Smooth muscle cell (in vitro differentiated cells): ENCODE results near the gene RAPGEF1. TPM values are rescaled to one million over a fixed set of nuclear protein-coding genes. Genes with fewer than 3 reads are reported as not detected.

Experiments used
- DNase-seq: peaks from one replicate; lab custom pipeline; 2025; ENCODE audit not compliant: unreplicated experiment; lab: John Stamatoyannopoulos, UW
- H2AFZ ChIP-seq: fragments of 200-600 bp; sonication (generic); 2 replicates; pipeline ENCODE4 v1.6.0; 2016; ENCODE audit warnings: antibody characterized with exemption, low read depth, mild to moderate bottlenecking
- H3F3A ChIP-seq: fragments of 200-600 bp; sonication (generic); 2 replicates; pipeline ENCODE4 v1.6.0; 2017; ENCODE audit warnings: antibody characterized with exemption, low read depth
- H3K27ac ChIP-seq: fragments of 200-600 bp; sonication (generic); 2 replicates; pipeline ENCODE4 v1.5.1; 2016; ENCODE audit warnings: low read depth, mild to moderate bottlenecking
- H3K27me3 ChIP-seq: fragments of 200-600 bp; sonication (generic); 2 replicates; pipeline ENCODE4 v1.6.1; 2016; ENCODE audit warnings: low read depth, mild to moderate bottlenecking
- H3K36me3 ChIP-seq: fragments of 200-600 bp; sonication (generic); 2 replicates; pipeline ENCODE4 v1.5.1; 2016; ENCODE audit warnings: low read depth
- H3K4me1 ChIP-seq: fragments of 200-600 bp; sonication (generic); 2 replicates; pipeline ENCODE4 v1.5.1; 2016; ENCODE audit warnings: low read depth
- H3K4me2 ChIP-seq: fragments of 200-600 bp; sonication (generic); 2 replicates; pipeline ENCODE4 v1.6.0; 2016; ENCODE audit warnings: mild to moderate bottlenecking
- H3K4me3 ChIP-seq: fragments of 200-600 bp; sonication (generic); 2 replicates; pipeline ENCODE4 v1.5.1; 2016; ENCODE audit warnings: mild to moderate bottlenecking
- H3K79me2 ChIP-seq: fragments of 200-600 bp; sonication (generic); 2 replicates; pipeline ENCODE4 v1.6.0; 2016; ENCODE audit warnings: low read depth, mild to moderate bottlenecking
- H3K9ac ChIP-seq: fragments of 200-600 bp; sonication (generic); 2 replicates; pipeline ENCODE4 v1.6.0; 2016; ENCODE audit warnings: low read depth
- H3K9me3 ChIP-seq: fragments of 200-600 bp; sonication (generic); replicated peaks from 2 replicates; pipeline ENCODE4 v1.5.1; 2016; ENCODE audit warnings: low read depth
- H4K20me1 ChIP-seq: fragments of 200-600 bp; sonication (generic); 2 replicates; pipeline ENCODE4 v1.6.0; 2016; ENCODE audit warnings: low read depth
- CTCF ChIP-seq: fragments of 200-600 bp; sonication (generic); IDR thresholded peaks from 2 replicates; pipeline ENCODE4 v1.5.1; 2017; ENCODE audit warnings: borderline replicate concordance, mild to moderate bottlenecking, antibody characterized with exemption; ENCODE audit not compliant: insufficient read depth, poor library complexity, severe bottlenecking
- WGBS: methylation state at CpG from one replicate; pipeline ENCODE4 v1.1.7; 2016; ENCODE audit warnings: low lambda C conversion rate; 5-methylcytosine and 5-hydroxymethylcytosine counted together
- polyA plus RNA-seq: library from polyadenylated mRNA; unstranded; fragments of >200 nt; fragmentation: Nextera tagmentation; extraction: Ambion mirVana; gene quantifications from 2 replicates; pipeline ENCODE4 v1.2.1, GENCODE V29; 2016
- total RNA-seq: library from RNA; depleted of rRNA; stranded (reverse); fragments of >200 nt; gene quantifications from 2 replicates; pipeline ENCODE4 v1.2.3, GENCODE V29; 2014

Gene RAPGEF1
- total and polyA plus RNA-seq, 2 experiments from 2014 or later = 16.4 to 17.8 TPM

- H3K27ac ChIP-seq = no peak overlapping the region
- H3K36me3 ChIP-seq = no peaks in the 10 kb centered on the region
- H3K4me2 ChIP-seq = no peak overlapping the region
- H3K4me3 ChIP-seq = no peak overlapping the region
- no peaks in the 10 kb centered on the region for H3K27me3 ChIP-seq
- H4K20me1 ChIP-seq = peaks cover 15% of the 10 kb centered on the region
- no peak overlapping the region for H2AFZ ChIP-seq
- no peaks in the 10 kb centered on the region for H3K79me2 ChIP-seq
- WGBS = 67% methylated on average over 9 of the region's 9 CpGs
- no peak overlapping the region for H3K9ac ChIP-seq
- peaks cover 20% of the 10 kb centered on the region for H3K4me1 ChIP-seq
- DNase-seq = no peak
- no peaks in the 10 kb centered on the region for H3K9me3 ChIP-seq
- H3F3A ChIP-seq = peaks cover 18% of the 10 kb centered on the region
- no peak for TF ChIP-seq CTCF
These were observed 133.9 kb downstream of the RAPGEF1 start for GRCh38 chr9:131605770-131606590.

- Histone ChIP-seq H3K36me3 (no peaks in the 10 kb centered on the region), H3K9ac (no peak overlapping the region), H3K9me3 (no peaks in the 10 kb centered on the region), H4K20me1 (peaks cover 9% of the 10 kb centered on the region), H3K27me3 (no peaks in the 10 kb centered on the region), H3K27ac (no peak overlapping the region), H3K4me3 (no peak overlapping the region), H3F3A (peaks cover 5% of the 10 kb centered on the region), H3K79me2 (no peaks in the 10 kb centered on the region), H3K4me1 (peaks cover 9% of the 10 kb centered on the region), H3K4me2 (no peak overlapping the region), H2AFZ (no peak overlapping the region)
- no peak for TF ChIP-seq CTCF
- WGBS = 97% methylated on average over 16 of the region's 16 CpGs
- DNase-seq = no peak
These were observed 136.0 kb downstream of the RAPGEF1 start for GRCh38 chr9:131603711-131604439.

- Histone ChIP-seq H2AFZ (no peak overlapping the region), H3K9ac (no peak overlapping the region), H3K4me1 (peaks cover 3% of the 10 kb centered on the region), H3K27ac (no peak overlapping the region), H3K27me3 (no peaks in the 10 kb centered on the region), H3K79me2 (no peaks in the 10 kb centered on the region), H4K20me1 (peaks cover 3% of the 10 kb centered on the region), H3K9me3 (no peaks in the 10 kb centered on the region), H3K4me3 (no peak overlapping the region), H3K36me3 (no peaks in the 10 kb centered on the region), H3F3A (no peaks in the 10 kb centered on the region), H3K4me2 (no peak overlapping the region)
- no peak for TF ChIP-seq CTCF
- DNase-seq = no peak
- 98% methylated on average over 9 of the region's 9 CpGs for WGBS
These were observed 136.7 kb downstream of the RAPGEF1 start for GRCh38 chr9:131603199-131603598.
